ENCODE results near the gene DYRK1A.

DNA sequence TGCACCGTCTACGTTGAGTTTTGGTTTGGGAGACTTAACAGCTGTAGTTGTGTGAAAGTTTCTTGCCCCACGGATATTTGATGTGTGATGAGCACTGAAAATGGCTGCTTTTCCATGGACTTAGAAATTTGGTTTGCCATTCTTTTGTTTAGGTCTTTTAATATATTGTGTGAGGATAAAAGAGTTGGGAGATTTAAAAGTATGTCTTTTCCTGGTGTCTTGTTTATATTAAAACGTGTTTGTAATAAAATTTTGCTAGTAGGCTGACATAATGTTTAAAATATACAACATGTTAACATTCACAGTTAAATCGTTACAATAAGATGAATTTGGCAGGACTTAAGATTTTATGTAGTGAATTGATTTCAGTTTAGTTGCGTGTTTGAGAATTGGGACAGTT is 106.9 kb downstream of the DYRK1A start:
- TF ChIP-seq, protein P1, sequence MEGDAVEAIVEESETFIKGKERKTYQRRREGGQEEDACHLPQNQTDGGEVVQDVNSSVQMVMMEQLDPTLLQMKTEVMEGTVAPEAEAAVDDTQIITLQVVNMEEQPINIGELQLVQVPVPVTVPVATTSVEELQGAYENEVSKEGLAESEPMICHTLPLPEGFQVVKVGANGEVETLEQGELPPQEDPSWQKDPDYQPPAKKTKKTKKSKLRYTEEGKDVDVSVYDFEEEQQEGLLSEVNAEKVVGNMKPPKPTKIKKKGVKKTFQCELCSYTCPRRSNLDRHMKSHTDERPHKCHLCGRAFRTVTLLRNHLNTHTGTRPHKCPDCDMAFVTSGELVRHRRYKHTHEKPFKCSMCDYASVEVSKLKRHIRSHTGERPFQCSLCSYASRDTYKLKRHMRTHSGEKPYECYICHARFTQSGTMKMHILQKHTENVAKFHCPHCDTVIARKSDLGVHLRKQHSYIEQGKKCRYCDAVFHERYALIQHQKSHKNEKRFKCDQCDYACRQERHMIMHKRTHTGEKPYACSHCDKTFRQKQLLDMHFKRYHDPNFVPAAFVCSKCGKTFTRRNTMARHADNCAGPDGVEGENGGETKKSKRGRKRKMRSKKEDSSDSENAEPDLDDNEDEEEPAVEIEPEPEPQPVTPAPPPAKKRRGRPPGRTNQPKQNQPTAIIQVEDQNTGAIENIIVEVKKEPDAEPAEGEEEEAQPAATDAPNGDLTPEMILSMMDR (IDR thresholded peaks at IDR 0.05), result no peak
- TF ChIP-seq POLR2A (IDR thresholded peaks at IDR 0.05), result no peak
- no peak for TF ChIP-seq POLR2AphosphoS5 (IDR thresholded peaks at IDR 0.05)

All from prostate gland (tissue), 2 donors.